ENCODE data around the gene HDDC3.

HDDC3 gene

DNA sequence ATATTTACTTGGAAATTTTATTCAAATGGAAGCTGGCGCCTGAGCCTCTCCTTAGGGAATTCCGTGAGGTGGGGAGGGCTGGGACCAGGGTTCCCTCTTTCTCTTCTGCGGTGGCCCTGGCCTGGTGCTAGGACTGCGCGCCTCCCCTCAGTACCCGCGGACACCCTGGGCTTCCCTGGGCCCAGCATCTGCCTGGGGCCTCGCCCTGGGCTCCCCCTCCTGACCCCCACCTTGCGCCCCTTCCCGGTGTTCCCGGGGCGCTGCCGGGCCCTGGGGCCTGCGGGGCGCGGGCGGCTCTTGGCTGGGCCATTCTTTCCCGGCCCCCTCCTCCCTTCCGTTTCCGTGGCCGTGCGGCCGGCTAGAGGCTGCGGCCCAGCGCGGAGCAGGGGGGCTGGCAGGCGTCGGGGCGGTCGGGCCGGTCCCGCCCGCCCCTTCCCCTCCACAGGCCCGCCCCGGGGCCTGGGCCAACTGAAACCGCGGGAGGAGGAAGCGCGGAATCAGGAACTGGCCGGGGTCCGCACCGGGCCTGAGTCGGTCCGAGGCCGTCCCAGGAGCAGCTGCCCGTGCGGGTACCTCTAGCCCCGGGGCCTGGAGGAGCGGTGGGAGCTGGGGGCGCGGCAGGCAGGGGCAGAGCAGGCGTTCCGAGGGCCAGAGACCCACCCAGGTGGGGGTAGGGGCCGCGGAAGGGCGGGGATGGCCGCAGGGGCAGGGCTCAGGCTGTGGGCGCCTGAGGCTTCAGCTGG lies 48.2 kb downstream of the HDDC3 start, which contains the start of gene FES:
Gene FES (plus strand): TSS at position 529 of the 743 bp plus-strand sequence. CDS start 542 bp downstream, outside the sequence.
- ChIA-PET CTCF (interaction anchor here (0.5 to 3.8 kb wide), 2 partner anchors 124 to 236 kb away, joined by 3 to 35 read pairs; no protein-coding TSS in a partner anchor), POLR2A (ENCODE audit: low non-redundant PET) (no interaction called here)
- TF ChIP-seq, protein P1, sequence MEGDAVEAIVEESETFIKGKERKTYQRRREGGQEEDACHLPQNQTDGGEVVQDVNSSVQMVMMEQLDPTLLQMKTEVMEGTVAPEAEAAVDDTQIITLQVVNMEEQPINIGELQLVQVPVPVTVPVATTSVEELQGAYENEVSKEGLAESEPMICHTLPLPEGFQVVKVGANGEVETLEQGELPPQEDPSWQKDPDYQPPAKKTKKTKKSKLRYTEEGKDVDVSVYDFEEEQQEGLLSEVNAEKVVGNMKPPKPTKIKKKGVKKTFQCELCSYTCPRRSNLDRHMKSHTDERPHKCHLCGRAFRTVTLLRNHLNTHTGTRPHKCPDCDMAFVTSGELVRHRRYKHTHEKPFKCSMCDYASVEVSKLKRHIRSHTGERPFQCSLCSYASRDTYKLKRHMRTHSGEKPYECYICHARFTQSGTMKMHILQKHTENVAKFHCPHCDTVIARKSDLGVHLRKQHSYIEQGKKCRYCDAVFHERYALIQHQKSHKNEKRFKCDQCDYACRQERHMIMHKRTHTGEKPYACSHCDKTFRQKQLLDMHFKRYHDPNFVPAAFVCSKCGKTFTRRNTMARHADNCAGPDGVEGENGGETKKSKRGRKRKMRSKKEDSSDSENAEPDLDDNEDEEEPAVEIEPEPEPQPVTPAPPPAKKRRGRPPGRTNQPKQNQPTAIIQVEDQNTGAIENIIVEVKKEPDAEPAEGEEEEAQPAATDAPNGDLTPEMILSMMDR (conservative IDR thresholded peaks at IDR 0.05; ENCODE audit: low read depth) = no peak
- no peak for DNase-seq (ENCODE audit: low spot score)
- peak within 1 kb of the TSS; percentile 52 for H3K27ac ChIP-seq

DNA sequence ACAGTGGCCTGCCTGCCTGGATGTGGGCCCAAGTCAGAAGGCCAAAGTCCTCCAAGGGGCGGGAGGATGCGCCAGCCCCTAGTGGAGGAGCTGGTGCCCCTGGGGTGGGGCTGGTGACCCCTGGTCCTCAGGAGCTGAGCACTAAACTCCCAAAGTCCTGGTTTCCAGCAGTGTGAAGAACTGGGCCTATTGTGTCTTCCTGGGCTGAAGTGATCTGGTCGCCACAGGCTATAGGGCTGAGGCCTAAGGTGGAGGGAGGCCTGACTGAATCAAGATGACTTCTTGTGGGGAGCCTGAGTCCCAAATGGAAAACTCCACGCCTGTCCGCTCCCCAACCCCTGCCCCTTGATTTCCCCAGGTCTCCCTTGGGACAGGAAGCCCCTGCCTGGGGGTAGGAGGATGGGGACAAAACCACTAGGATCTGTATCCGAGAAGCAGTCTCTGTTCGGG lies 48.8 kb downstream of the HDDC3 start:
- DNase-seq (ENCODE audit: low spot score) = no peak
- H3K27ac ChIP-seq = peak overlapping the region; percentile 52
- TF ChIP-seq, protein P1 (conservative IDR thresholded peaks at IDR 0.05; ENCODE audit: low read depth) = no peak
- CTCF ChIA-PET = interaction anchor here (0.5 to 3.8 kb wide), 2 partner anchors 123 to 235 kb away, joined by 3 to 35 read pairs; no protein-coding TSS in a partner anchor
- POLR2A ChIA-PET (ENCODE audit: low non-redundant PET) = no interaction called here

DNA sequence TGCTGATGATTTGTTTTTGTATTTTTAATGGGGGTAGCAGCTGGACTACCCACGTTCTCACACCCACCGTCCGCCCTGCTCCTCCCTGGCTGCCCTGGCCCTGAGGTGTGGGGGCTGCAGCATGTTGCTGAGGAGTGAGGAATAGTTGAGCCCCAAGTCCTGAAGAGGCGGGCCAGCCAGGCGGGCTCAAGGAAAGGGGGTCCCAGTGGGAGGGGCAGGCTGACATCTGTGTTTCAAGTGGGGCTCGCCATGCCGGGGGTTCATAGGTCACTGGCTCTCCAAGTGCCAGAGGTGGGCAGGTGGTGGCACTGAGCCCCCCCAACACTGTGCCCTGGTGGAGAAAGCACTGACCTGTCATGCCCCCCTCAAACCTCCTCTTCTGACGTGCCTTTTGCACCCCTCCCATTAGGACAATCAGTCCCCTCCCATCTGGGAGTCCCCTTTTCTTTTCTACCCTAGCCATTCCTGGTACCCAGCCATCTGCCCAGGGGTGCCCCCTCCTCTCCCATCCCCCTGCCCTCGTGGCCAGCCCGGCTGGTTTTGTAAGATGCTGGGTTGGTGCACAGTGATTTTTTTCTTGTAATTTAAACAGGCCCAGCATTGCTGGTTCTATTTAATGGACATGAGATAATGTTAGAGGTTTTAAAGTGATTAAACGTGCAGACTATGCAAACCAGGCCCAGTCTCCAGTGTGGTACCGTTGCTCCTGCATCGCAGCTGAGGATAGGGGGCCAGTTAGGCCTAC lies 49.4 kb downstream of the HDDC3 start:
- peak overlapping the region; percentile 52 for H3K27ac ChIP-seq
- CTCF ChIA-PET = no interaction called here
- no peak for DNase-seq (ENCODE audit: low spot score)
- TF ChIP-seq, protein P1 (conservative IDR thresholded peaks at IDR 0.05; ENCODE audit: low read depth) = no peak
- POLR2A ChIA-PET (ENCODE audit: low non-redundant PET) = no interaction called here

- ChIA-PET POLR2A (ENCODE audit: low non-redundant PET) (no interaction called here), CTCF (interaction anchor here (1.1 kb wide), 1 partner anchor 234 kb away, joined by 3 read pairs; no protein-coding TSS in a partner anchor)
- DNase-seq (ENCODE audit: low spot score) = no peak
- peak overlapping the region; percentile 52 for H3K27ac ChIP-seq
- TF ChIP-seq, protein P1 (conservative IDR thresholded peaks at IDR 0.05; ENCODE audit: low read depth) = no peak
These were observed 50.2 kb downstream of the HDDC3 start for GRCh38 chr15:90881978-90882721.

GRCh38 chr15:90881181-90881977 lies 51.0 kb downstream of the HDDC3 start:
- CTCF ChIA-PET = interaction anchor here (1.1 kb wide), 1 partner anchor 234 kb away, joined by 3 read pairs; no protein-coding TSS in a partner anchor
- DNase-seq (ENCODE audit: low spot score) = no peak
- peak overlapping the region; percentile 52 for H3K27ac ChIP-seq
- TF ChIP-seq, protein P1 (conservative IDR thresholded peaks at IDR 0.05; ENCODE audit: low read depth) = no peak
- POLR2A ChIA-PET (ENCODE audit: low non-redundant PET) = no interaction called here
